CD8-positive, alpha-beta memory T cell (primary cell): ENCODE measurements around the gene NT5DC1. TPM values are rescaled to one million over a fixed set of nuclear protein-coding genes. Genes with fewer than 3 reads are reported as not detected.

Experiments
- CTCF ChIA-PET: fragments of 350-600 bp; sonication (Branson Sonifier 250); formaldehyde crosslinking; loops from one replicate; lab custom pipeline; 2021; ENCODE audit warnings: antibody characterized with exemption; lab: Charles Lee
- POLR2A ChIA-PET: fragments of 350-600 bp; sonication (Branson Sonifier 250); formaldehyde crosslinking; loops from one replicate; lab custom pipeline; 2021; ENCODE audit warnings: antibody characterized with exemption; lab: Charles Lee
- DNase-seq, 5 donors: peaks; one replicate each; pipeline versions ENCODE4 v3.0.0 to v3.0.0-alpha.2; 2020 to 2022; ENCODE audit warnings: mixed read lengths in 1 of 5
- H3K27ac ChIP-seq: one replicate; pipeline ENCODE4 v1.7.0; 2013; ENCODE audit warnings: low read depth, mild to moderate bottlenecking, low read length, moderate library complexity
- H3K27me3 ChIP-seq: 2 replicates; pipeline ENCODE4 v1.7.0; 2013; ENCODE audit warnings: low read length, mild to moderate bottlenecking; ENCODE audit not compliant: insufficient read depth, poor library complexity, severe bottlenecking
- H3K36me3 ChIP-seq: 2 replicates; pipeline ENCODE4 v1.7.0; 2013; ENCODE audit warnings: mild to moderate bottlenecking, low read length, moderate library complexity; ENCODE audit not compliant: insufficient read depth
- H3K4me1 ChIP-seq: 2 replicates; pipeline ENCODE4 v1.7.0; 2013; ENCODE audit warnings: mild to moderate bottlenecking, low read length, moderate library complexity; ENCODE audit not compliant: insufficient read depth
- H3K4me3 ChIP-seq: 2 replicates; pipeline ENCODE4 v1.7.0; 2013; ENCODE audit warnings: mild to moderate bottlenecking, low read length
- H3K9me3 ChIP-seq: 2 replicates; pipeline ENCODE4 v1.7.0; 2013; ENCODE audit warnings: mild to moderate bottlenecking, low read length
- H3K27ac Mint-ChIP-seq, 8 donors: one replicate each; pipeline ENCODE4 v1.8.0; 2020 to 2021; ENCODE audit warnings: mixed read lengths in 8 of 8, mild to moderate bottlenecking in 6 of 8, inconsistent platforms in 3 of 8, moderate library complexity in 3 of 8
- H3K27me3 Mint-ChIP-seq, 2 donors: one replicate each; pipeline ENCODE4 v1.8.0; 2020 to 2021; ENCODE audit warnings: mixed read lengths in 2 of 2, mild to moderate bottlenecking in 1 of 2, moderate library complexity in 1 of 2
- H3K36me3 Mint-ChIP-seq, 3 donors: one replicate each; pipeline ENCODE4 v1.8.0; 2020 to 2021; ENCODE audit warnings: mixed read lengths in 3 of 3, inconsistent platforms in 1 of 3, mild to moderate bottlenecking in 1 of 3
- H3K4me1 Mint-ChIP-seq, 3 donors: one replicate each; pipeline ENCODE4 v1.8.0; 2020 to 2021; ENCODE audit warnings: mixed read lengths in 3 of 3, inconsistent platforms in 1 of 3, mild to moderate bottlenecking in 1 of 3
- H3K4me3 Mint-ChIP-seq, 7 donors: one replicate each; pipeline ENCODE4 v1.8.0; 2020 to 2021; ENCODE audit warnings: mixed read lengths in 7 of 7, mild to moderate bottlenecking in 6 of 7, moderate library complexity in 4 of 7, inconsistent platforms in 2 of 7
- H3K9me3 Mint-ChIP-seq, 5 donors: one replicate each; pipeline ENCODE4 v1.8.0; 2020 to 2022; ENCODE audit warnings: mixed read lengths in 5 of 5, mild to moderate bottlenecking in 3 of 5, moderate library complexity in 2 of 5, inconsistent platforms in 1 of 5
- polyA plus RNA-seq: library from polyadenylated mRNA; unstranded; fragments of 300-500 nt; fragmentation: Illumina TruSeq; gene quantifications from one replicate; pipeline ENCODE4 v1.2.3, GENCODE V29; 2021
- total RNA-seq, 2 experiments: library from RNA; stranded (reverse); gene quantifications; one replicate each; pipeline ENCODE4 v1.2.3, GENCODE V29; 2021

NT5DC1 gene
- total and polyA plus RNA-seq, 3 experiments from 2014 or later: 46.3 to 57.1 (median 47.6) TPM

GRCh38 chr6:116253188-116253504 is 152.5 kb downstream of the NT5DC1 start:
- Histone ChIP-seq H3K27me3 (no peaks in the 10 kb centered on the region), H3K9me3 (no peaks in the 10 kb centered on the region), H3K27ac (peak overlapping the region; percentile 95), H3K4me3 (peak overlapping the region; percentile 87), H3K4me1 (peaks cover 41% of the 10 kb centered on the region), H3K36me3 (no peaks in the 10 kb centered on the region)
- ChIA-PET CTCF (interaction anchor here (1.0 to 3.4 kb wide), 5 partner anchors 8 to 30 kb away, joined by 3 to 14 read pairs (median 4); partner anchors contain the start of gene TSPYL1), POLR2A (interaction anchor here (0.9 to 3.1 kb wide), 3 partner anchors 27 to 153 kb away, joined by 4 to 39 read pairs (median 5); partner anchors contain the start of genes NT5DC1 and TSPYL1)
- Mint-ChIP-seq H3K27ac (no peak overlapping the region), H3K4me1 (peaks cover 12 to 35% (median 14%) of the 10 kb centered on the region in 3 donors), H3K4me3 (no peak overlapping the region), H3K27me3 (peaks cover 0 to 2% of the 10 kb centered on the region in 2 donors), H3K36me3 (peaks cover 0 to 2% (median 1%) of the 10 kb centered on the region in 3 donors), H3K9me3 (no peaks in the 10 kb centered on the region)
- no peak for DNase-seq

- H3K27me3 ChIP-seq: no peaks in the 10 kb centered on the region
- CTCF ChIA-PET: interaction anchor here (1.0 to 3.4 kb wide), 5 partner anchors 9 to 318 kb away, joined by 3 to 14 read pairs (median 3); partner anchors contain the start of genes RWDD1 and TSPYL1
- peaks cover 0 to 2% (median 1%) of the 10 kb centered on the region in 3 donors for H3K36me3 Mint-ChIP-seq
- H3K27me3 Mint-ChIP-seq: no peaks in the 10 kb centered on the region
- peak within 1 kb of the TSS; percentile 95 for H3K27ac ChIP-seq
- H3K9me3 ChIP-seq: no peaks in the 10 kb centered on the region
- peak within 1 kb of the TSS; percentile 87 for H3K4me3 ChIP-seq
- H3K4me1 Mint-ChIP-seq: peaks cover 7 to 30% (median 8%) of the 10 kb centered on the region in 3 donors
- no peak within 1 kb of the TSS for H3K4me3 Mint-ChIP-seq
- peaks cover 41% of the 10 kb centered on the region for H3K4me1 ChIP-seq
- H3K36me3 ChIP-seq: no peaks in the 10 kb centered on the region
- POLR2A ChIA-PET: interaction anchor here (0.5 to 3.1 kb wide), 7 partner anchors 15 to 503 kb away, joined by 3 to 39 read pairs (median 4); partner anchors contain the start of genes NT5DC1 and TSPYL1
- no peaks in the 10 kb centered on the region for H3K9me3 Mint-ChIP-seq
- DNase-seq: peak; percentile 88 to 96 (median 92)
- H3K27ac Mint-ChIP-seq: peak within 1 kb of the TSS in 1 of 8 donors; percentile 95
Observed at GRCh38 chr6:116253505-116254296, 153.0 kb downstream of the NT5DC1 start, which contains the start of gene TSPYL4. TSS of gene TSPYL4 (minus strand) at chr6:116254075. CDS start at chr6:116254008, 67 bp downstream.

- no peak for DNase-seq
- Mint-ChIP-seq H3K4me1 (peaks cover 0 to 26% (median 3%) of the 10 kb centered on the region in 3 donors), H3K27ac (no peak overlapping the region), H3K4me3 (no peak overlapping the region), H3K9me3 (no peaks in the 10 kb centered on the region), H3K27me3 (no peaks in the 10 kb centered on the region), H3K36me3 (peaks cover 1 to 3% (median 2%) of the 10 kb centered on the region in 3 donors)
- Histone ChIP-seq H3K4me1 (peaks cover 41% of the 10 kb centered on the region), H3K27ac (peak overlapping the region; percentile 95), H3K27me3 (no peaks in the 10 kb centered on the region), H3K9me3 (no peaks in the 10 kb centered on the region), H3K4me3 (peak overlapping the region; percentile 87), H3K36me3 (no peaks in the 10 kb centered on the region)
- ChIA-PET CTCF (interaction anchor here (1.0 to 3.4 kb wide), 4 partner anchors 9 to 317 kb away, joined by 3 to 14 read pairs (median 3); partner anchors contain the start of genes RWDD1 and TSPYL1), POLR2A (interaction anchor here (0.6 to 3.1 kb wide), 4 partner anchors 23 to 317 kb away, joined by 4 to 39 read pairs (median 10); partner anchors contain the start of gene TSPYL1)
Observed at GRCh38 chr6:116254297-116255056, 153.8 kb downstream of the NT5DC1 start.

- no peak overlapping the region for H3K27ac Mint-ChIP-seq
- no peak overlapping the region for H3K4me3 Mint-ChIP-seq
- ChIA-PET CTCF (no interaction called here), POLR2A (interaction anchor here (0.6 to 3.1 kb wide), 2 partner anchors 22 to 25 kb away, joined by 16 to 39 read pairs; partner anchors contain the start of gene TSPYL1)
- H3K27me3 ChIP-seq: no peaks in the 10 kb centered on the region
- H3K4me1 ChIP-seq: peaks cover 36% of the 10 kb centered on the region
- peaks cover 0 to 11% (median 3%) of the 10 kb centered on the region in 3 donors for H3K36me3 Mint-ChIP-seq
- no peaks in the 10 kb centered on the region for H3K36me3 ChIP-seq
- H3K4me3 ChIP-seq: no peak overlapping the region
- H3K27ac ChIP-seq: no peak overlapping the region
- no peaks in the 10 kb centered on the region for H3K9me3 ChIP-seq
- no peaks in the 10 kb centered on the region for H3K9me3 Mint-ChIP-seq
- no peaks in the 10 kb centered on the region for H3K27me3 Mint-ChIP-seq
- no peak for DNase-seq
- H3K4me1 Mint-ChIP-seq: peaks cover 7 to 24% (median 11%) of the 10 kb centered on the region in 3 donors
Observed at GRCh38 chr6:116255246-116255800, 154.7 kb downstream of the NT5DC1 start.

- peaks cover 27% of the 10 kb centered on the region for H3K4me1 ChIP-seq
- H3K27me3 ChIP-seq: no peaks in the 10 kb centered on the region
- H3K36me3 Mint-ChIP-seq: peaks cover 2 to 22% (median 11%) of the 10 kb centered on the region in 3 donors
- no peak overlapping the region for H3K27ac ChIP-seq
- no peaks in the 10 kb centered on the region for H3K36me3 ChIP-seq
- DNase-seq: no peak
- POLR2A ChIA-PET: interaction anchor here (1.1 kb wide), 1 partner anchor 22 kb away, joined by 3 read pairs; no protein-coding TSS in a partner anchor
- H3K27me3 Mint-ChIP-seq: no peaks in the 10 kb centered on the region
- peaks cover 0 to 2% (median 0%) of the 10 kb centered on the region in 5 donors for H3K9me3 Mint-ChIP-seq
- H3K27ac Mint-ChIP-seq: peak overlapping the region in 1 of 8 donors; percentile 58
- CTCF ChIA-PET: no interaction called here
- H3K4me3 Mint-ChIP-seq: no peak overlapping the region
- H3K4me1 Mint-ChIP-seq: peaks cover 19 to 22% (median 20%) of the 10 kb centered on the region in 3 donors
- H3K9me3 ChIP-seq: no peaks in the 10 kb centered on the region
- H3K4me3 ChIP-seq: no peak overlapping the region
Observed at GRCh38 chr6:116256694-116257093, 156.0 kb downstream of the NT5DC1 start.

GRCh38 chr6:116258520-116258919 is 157.9 kb downstream of the NT5DC1 start:
- Mint-ChIP-seq H3K4me1 (peaks cover 23 to 28% (median 27%) of the 10 kb centered on the region in 3 donors), H3K4me3 (no peak overlapping the region), H3K36me3 (peaks cover 9 to 41% (median 15%) of the 10 kb centered on the region in 3 donors), H3K9me3 (peaks cover 0 to 18% (median 9%) of the 10 kb centered on the region in 5 donors), H3K27ac (no peak overlapping the region), H3K27me3 (no peaks in the 10 kb centered on the region)
- H3K9me3 ChIP-seq: no peaks in the 10 kb centered on the region
- H3K27me3 ChIP-seq: no peaks in the 10 kb centered on the region
- H3K4me3 ChIP-seq: no peak overlapping the region
- peaks cover 10% of the 10 kb centered on the region for H3K4me1 ChIP-seq
- no peak overlapping the region for H3K27ac ChIP-seq
- no peaks in the 10 kb centered on the region for H3K36me3 ChIP-seq
- ChIA-PET CTCF (no interaction called here), POLR2A (interaction anchor here (1.3 kb wide), 1 partner anchor 21 kb away, joined by 4 read pairs; the partner anchor contains the start of gene TSPYL1)
- DNase-seq: no peak

- Histone ChIP-seq H3K36me3 (no peaks in the 10 kb centered on the region), H3K27ac (no peak overlapping the region), H3K27me3 (no peaks in the 10 kb centered on the region), H3K4me3 (no peak overlapping the region), H3K4me1 (no peaks in the 10 kb centered on the region), H3K9me3 (no peaks in the 10 kb centered on the region)
- no peak overlapping the region for H3K4me3 Mint-ChIP-seq
- H3K4me1 Mint-ChIP-seq: peaks cover 23 to 39% (median 34%) of the 10 kb centered on the region in 3 donors
- DNase-seq: no peak
- peaks cover 0 to 23% (median 15%) of the 10 kb centered on the region in 5 donors for H3K9me3 Mint-ChIP-seq
- peaks cover 0 to 1% of the 10 kb centered on the region in 2 donors for H3K27me3 Mint-ChIP-seq
- H3K36me3 Mint-ChIP-seq: peaks cover 22 to 49% (median 34%) of the 10 kb centered on the region in 3 donors
- CTCF ChIA-PET: no interaction called here
- peak overlapping the region in 1 of 8 donors; percentile 18 for H3K27ac Mint-ChIP-seq
- POLR2A ChIA-PET: no interaction called here
Observed at GRCh38 chr6:116263353-116263752, 162.7 kb downstream of the NT5DC1 start.
